ENCODE results near the gene CACNB4.

DNA sequence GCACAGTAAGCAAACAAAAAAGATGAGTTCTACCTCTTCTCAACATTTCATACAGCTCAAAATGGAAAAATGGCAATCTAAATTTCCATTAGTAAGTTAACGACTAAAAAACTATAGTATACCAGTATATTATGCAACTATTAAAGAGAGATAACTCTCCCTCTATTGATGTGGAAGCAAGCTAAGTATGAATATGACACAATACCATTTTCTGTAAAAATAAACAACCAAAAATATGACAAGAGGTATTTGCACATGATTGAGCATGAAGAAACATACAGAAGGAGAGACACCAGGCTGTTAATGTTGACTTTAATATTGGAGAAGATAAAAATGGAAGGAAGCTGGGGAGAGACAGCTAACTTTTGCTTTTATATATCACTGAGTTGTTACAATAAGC, 167.1 kb downstream of the CACNB4 start:
- TF ChIP-seq MAX (IDR thresholded peaks at IDR 0.05; ENCODE audit: low read depth, low read length) = no peak
- TF ChIP-seq, protein P1, sequence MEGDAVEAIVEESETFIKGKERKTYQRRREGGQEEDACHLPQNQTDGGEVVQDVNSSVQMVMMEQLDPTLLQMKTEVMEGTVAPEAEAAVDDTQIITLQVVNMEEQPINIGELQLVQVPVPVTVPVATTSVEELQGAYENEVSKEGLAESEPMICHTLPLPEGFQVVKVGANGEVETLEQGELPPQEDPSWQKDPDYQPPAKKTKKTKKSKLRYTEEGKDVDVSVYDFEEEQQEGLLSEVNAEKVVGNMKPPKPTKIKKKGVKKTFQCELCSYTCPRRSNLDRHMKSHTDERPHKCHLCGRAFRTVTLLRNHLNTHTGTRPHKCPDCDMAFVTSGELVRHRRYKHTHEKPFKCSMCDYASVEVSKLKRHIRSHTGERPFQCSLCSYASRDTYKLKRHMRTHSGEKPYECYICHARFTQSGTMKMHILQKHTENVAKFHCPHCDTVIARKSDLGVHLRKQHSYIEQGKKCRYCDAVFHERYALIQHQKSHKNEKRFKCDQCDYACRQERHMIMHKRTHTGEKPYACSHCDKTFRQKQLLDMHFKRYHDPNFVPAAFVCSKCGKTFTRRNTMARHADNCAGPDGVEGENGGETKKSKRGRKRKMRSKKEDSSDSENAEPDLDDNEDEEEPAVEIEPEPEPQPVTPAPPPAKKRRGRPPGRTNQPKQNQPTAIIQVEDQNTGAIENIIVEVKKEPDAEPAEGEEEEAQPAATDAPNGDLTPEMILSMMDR (IDR thresholded peaks at IDR 0.05; ENCODE audit: low read depth, low read length) = no peak

Measured in NB4 (cell line).